Gastroesophageal sphincter (tissue), 3 donors: ENCODE data around the gene TM9SF3.

Source experiments
- CTCF ChIP-seq, 4 experiments: fragments of 200-600 bp in 2 of 4; fragments of 450-650 bp in 2 of 4; sonication (generic) in 1 of 4; IDR thresholded peaks; one replicate each; pipeline ENCODE4 v1.5.1; 2017 to 2019; ENCODE audit warnings: antibody characterized with exemption in 4 of 4, mild to moderate bottlenecking in 2 of 4, moderate library complexity in 2 of 4
- EP300 ChIP-seq: sonication (generic); formaldehyde crosslinking; IDR thresholded peaks from one replicate; pipeline ENCODE4 v1.6.1; 2017; ENCODE audit warnings: antibody characterized with exemption, mild to moderate bottlenecking
- POLR2AphosphoS5 ChIP-seq: sonication (generic); formaldehyde crosslinking; IDR thresholded peaks from one replicate; pipeline ENCODE4 v1.6.1; 2017; ENCODE audit warnings: antibody characterized with exemption

- TF ChIP-seq CTCF (IDR thresholded peaks at IDR 0.05): peak in 1 of 4 experiments; percentile 11
- no peak for TF ChIP-seq POLR2AphosphoS5
- no peak for TF ChIP-seq EP300
Observed at GRCh38 chr10:96587264-96588059, 650 bp upstream of the TM9SF3 start.
